ENCODE results near the gene TRIM36. TPM values are rescaled to one million over a fixed set of nuclear protein-coding genes. Genes with fewer than 3 reads are reported as not detected.

TRIM36 gene
- polyA plus RNA-seq, 2 of the 4 experiments (the other 2 are of a cell fraction): 0.28 to 1.2 TPM

DNA sequence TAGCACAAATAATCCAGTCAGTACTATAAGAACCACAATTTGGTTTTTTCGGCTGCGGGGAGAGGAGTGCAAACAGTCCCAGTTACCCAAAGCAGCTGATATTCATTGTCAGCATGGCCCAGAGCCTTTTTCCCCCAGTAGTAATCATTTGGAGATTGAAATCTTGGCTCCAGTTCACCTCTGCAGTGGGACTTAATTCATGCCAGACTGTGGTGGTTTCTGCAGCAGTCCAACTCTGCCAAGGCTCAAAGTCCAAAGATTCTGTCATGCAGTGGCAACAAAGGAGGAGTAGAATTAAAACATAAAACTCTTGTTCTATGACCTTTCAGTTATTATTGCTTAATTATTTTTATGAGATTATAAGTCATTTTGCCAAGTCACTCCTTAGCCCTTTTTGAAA, 25.0 kb upstream of the TRIM36 start:
- no peak for DNase-seq (ENCODE audit: low read depth in 1 of 2, low spot score in 1 of 2)
- 98% methylated on average over 2 of the region's 2 CpGs for WGBS (ENCODE audit: missing lambda C conversion rate)
- no peak for ATAC-seq
- ChIA-PET POLR2A (no interaction called here), CTCF (no interaction called here)
- H3K27ac ChIP-seq: no peak overlapping the region
- H3K9me3 ChIP-seq: no peaks in the 10 kb centered on the region
- no peak overlapping the region for H3K4me3 ChIP-seq
- H3K4me2 ChIP-seq: peak overlapping the region; percentile 36
- no peak for FAIRE-seq
- TF ChIP-seq HDAC2 (IDR thresholded peaks at IDR 0.05) (no peak), EHF (CRISPR knock-in tag; IDR thresholded peaks at IDR 0.05) (no peak), JUNB (IDR thresholded peaks at IDR 0.05) (no peak), NR3C1 (IDR thresholded peaks at IDR 0.05) (no peak), NPAS2 (CRISPR knock-in tag; IDR thresholded peaks at IDR 0.05; ENCODE audit: borderline replicate concordance) (no peak), JUN (IDR thresholded peaks at IDR 0.05) (no peak), HEYL (CRISPR knock-in tag; IDR thresholded peaks at IDR 0.05) (no peak), RAD21 (conservative IDR thresholded peaks at IDR 0.05 in 1 of 2, IDR thresholded peaks at IDR 0.05 in 1 of 2) (no peak)
- TF ChIP-seq, protein P1, sequence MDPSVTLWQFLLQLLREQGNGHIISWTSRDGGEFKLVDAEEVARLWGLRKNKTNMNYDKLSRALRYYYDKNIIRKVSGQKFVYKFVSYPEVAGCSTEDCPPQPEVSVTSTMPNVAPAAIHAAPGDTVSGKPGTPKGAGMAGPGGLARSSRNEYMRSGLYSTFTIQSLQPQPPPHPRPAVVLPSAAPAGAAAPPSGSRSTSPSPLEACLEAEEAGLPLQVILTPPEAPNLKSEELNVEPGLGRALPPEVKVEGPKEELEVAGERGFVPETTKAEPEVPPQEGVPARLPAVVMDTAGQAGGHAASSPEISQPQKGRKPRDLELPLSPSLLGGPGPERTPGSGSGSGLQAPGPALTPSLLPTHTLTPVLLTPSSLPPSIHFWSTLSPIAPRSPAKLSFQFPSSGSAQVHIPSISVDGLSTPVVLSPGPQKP (IDR thresholded peaks at IDR 0.05; ENCODE audit: low read depth, low read length): no peak
- H3K4me1 ChIP-seq: peaks cover 9% of the 10 kb centered on the region; the same call in 2 of the 3 replicates

DNA sequence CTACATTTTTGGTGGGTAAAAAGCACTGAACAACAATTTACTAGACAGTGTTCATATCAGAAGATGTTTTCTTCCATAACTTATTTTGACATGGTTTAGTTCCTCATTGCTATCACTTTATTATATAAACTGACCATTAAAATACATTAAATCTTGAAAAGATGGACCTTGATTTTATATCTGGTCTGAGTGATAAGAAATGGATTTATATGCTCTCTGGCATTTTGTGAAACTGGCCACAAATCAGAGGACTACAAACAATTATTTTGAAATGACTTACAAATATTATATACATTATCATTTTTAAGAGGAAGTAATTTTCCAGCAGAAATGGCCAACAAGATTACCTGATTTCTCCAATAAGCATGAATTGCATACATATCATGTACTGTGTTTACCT, 23.6 kb upstream of the TRIM36 start:
- no peak for ATAC-seq
- FAIRE-seq: no peak
- Histone ChIP-seq H3K27ac (no peak overlapping the region), H3K4me3 (no peak overlapping the region), H3K4me2 (no peak overlapping the region), H3K9me3 (no peaks in the 10 kb centered on the region), H3K4me1 (peaks cover 9% of the 10 kb centered on the region; the same call in 2 of the 3 replicates)
- ChIA-PET CTCF (no interaction called here), POLR2A (no interaction called here)
- TF ChIP-seq RARB (CRISPR knock-in tag; IDR thresholded peaks at IDR 0.05) (no peak), HOXB5 (CRISPR knock-in tag; IDR thresholded peaks at IDR 0.05) (no peak)
- no peak for DNase-seq (ENCODE audit: low read depth in 1 of 2, low spot score in 1 of 2)

DNA sequence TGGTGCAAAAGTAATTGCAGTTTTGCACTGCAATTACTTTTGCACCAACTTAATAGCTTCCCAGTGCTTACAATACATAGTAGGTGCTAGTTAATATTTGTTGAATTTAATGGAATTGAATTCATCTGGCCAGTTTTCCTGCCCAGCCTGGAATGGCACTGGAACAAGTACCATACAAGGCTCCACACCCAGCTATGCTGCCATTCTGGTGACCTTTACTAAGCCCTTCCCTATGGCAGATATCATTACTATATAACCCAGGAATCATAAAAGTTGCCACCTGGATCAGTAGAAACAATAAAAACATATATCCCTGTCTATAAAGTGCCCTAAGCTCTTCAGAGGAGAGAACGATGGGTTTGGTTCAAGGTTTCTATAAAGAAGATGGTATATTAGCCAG, 22.4 kb upstream of the TRIM36 start:
- ATAC-seq (no peak), DNase-seq (ENCODE audit: low read depth in 1 of 2, low spot score in 1 of 2) (no peak), FAIRE-seq (no peak)
- WGBS (ENCODE audit: missing lambda C conversion rate): 85% methylated on average over 1 of the region's 1 CpG
- H3K4me2 ChIP-seq: no peak overlapping the region
- no peak overlapping the region for H3K4me3 ChIP-seq
- no peak overlapping the region for H3K27ac ChIP-seq
- H3K4me1 ChIP-seq: peaks cover 9% of the 10 kb centered on the region; the same call in 2 of the 3 replicates
- CTCF ChIA-PET: interaction anchor here (0.6 to 1.5 kb wide), 2 partner anchors 11 to 382 kb away, joined by 3 to 5 read pairs; no protein-coding TSS in a partner anchor
- POLR2A ChIA-PET: no interaction called here
- H3K9me3 ChIP-seq: no peaks in the 10 kb centered on the region
- TF ChIP-seq CEBPB (IDR thresholded peaks at IDR 0.05) (no peak), CHD4 (IDR thresholded peaks at IDR 0.05; ENCODE audit: borderline replicate concordance) (no peak), RNF2 (IDR thresholded peaks at IDR 0.05; ENCODE audit: borderline replicate concordance, low read depth) (no peak), CBX8 (IDR thresholded peaks at IDR 0.05) (no peak), EP300 (IDR thresholded peaks at IDR 0.05) (no peak), FOXS1 (CRISPR knock-in tag; IDR thresholded peaks at IDR 0.05) (no peak), ZNF302 (CRISPR knock-in tag; IDR thresholded peaks at IDR 0.05) (no peak), JUN (IDR thresholded peaks at IDR 0.05) (no peak), NPAS2 (CRISPR knock-in tag; IDR thresholded peaks at IDR 0.05; ENCODE audit: borderline replicate concordance) (no peak), TP53 (CRISPR knock-in tag; IDR thresholded peaks at IDR 0.05) (no peak), BHLHE40 (IDR thresholded peaks at IDR 0.05; ENCODE audit: low read depth, low read length) (no peak), ESRRA (IDR thresholded peaks at IDR 0.05; ENCODE audit: borderline replicate concordance, low read length) (no peak), JUNB (IDR thresholded peaks at IDR 0.05) (no peak)
- TF ChIP-seq, protein P2, sequence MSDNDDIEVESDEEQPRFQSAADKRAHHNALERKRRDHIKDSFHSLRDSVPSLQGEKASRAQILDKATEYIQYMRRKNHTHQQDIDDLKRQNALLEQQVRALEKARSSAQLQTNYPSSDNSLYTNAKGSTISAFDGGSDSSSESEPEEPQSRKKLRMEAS (IDR thresholded peaks at IDR 0.05): no peak
- TF ChIP-seq, protein P3, sequence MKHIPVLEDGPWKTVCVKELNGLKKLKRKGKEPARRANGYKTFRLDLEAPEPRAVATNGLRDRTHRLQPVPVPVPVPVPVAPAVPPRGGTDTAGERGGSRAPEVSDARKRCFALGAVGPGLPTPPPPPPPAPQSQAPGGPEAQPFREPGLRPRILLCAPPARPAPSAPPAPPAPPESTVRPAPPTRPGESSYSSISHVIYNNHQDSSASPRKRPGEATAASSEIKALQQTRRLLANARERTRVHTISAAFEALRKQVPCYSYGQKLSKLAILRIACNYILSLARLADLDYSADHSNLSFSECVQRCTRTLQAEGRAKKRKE (CRISPR knock-in tag; IDR thresholded peaks at IDR 0.05; ENCODE audit: low read depth): no peak
- TF ChIP-seq, protein P4, sequence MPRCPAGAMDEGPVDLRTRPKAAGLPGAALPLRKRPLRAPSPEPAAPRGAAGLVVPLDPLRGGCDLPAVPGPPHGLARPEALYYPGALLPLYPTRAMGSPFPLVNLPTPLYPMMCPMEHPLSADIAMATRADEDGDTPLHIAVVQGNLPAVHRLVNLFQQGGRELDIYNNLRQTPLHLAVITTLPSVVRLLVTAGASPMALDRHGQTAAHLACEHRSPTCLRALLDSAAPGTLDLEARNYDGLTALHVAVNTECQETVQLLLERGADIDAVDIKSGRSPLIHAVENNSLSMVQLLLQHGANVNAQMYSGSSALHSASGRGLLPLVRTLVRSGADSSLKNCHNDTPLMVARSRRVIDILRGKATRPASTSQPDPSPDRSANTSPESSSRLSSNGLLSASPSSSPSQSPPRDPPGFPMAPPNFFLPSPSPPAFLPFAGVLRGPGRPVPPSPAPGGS (IDR thresholded peaks at IDR 0.05): no peak
